Amniotic epithelial cell (primary cell): Measurements from ENCODE around the gene GTF2A2.

Experiments used
- DNase-seq: peaks from one replicate; pipeline ENCODE4 v3.0.0-alpha.2; 2010; ENCODE audit warnings: low read depth

GTF2A2 gene

DNA sequence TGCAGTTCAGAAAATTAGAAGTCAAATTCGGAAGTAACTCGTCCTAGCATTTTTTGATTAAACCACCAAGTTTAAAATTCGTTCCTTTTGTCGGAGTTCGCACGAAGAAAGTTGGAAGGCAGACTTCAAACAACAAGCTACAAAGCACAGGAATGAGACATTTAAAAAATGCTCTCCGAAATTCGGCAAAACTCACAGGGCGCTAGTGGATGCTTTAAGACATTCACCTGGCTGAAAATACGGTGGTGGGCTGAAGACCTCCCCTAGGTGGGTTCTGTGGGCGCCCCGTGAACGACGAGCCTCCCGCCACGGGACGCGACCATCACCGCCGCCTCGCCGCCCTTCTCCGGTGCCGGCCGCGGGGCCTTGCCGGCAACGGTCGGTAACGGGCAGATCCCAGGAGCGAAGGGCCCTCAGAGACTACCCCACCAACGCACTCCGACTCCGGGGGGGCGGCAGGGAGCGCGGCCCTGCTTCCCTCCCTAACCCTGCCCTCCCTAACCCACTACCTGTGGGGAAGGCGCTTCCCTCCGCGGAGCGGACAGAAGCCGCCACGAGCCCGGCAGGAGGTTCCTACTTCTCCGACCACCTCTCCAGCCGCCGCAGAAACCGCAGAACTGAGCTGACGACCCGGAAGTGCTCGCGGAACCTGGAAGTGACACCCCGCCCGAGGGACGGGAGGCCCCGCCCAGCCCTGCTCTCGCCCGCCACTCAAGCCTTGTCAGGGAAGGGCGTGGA is at the start of gene GTF2A2:
Gene GTF2A2 (minus strand): TSS at position 619 of the 738 bp plus-strand sequence. CDS start 5,238 bp downstream, outside the sequence.
- peak; percentile 91 for DNase-seq

GRCh38 chr15:59703979-59704796 is 46.9 kb upstream of the GTF2A2 start:
- DNase-seq = no peak

- no peak for DNase-seq
Measured at GRCh38 chr15:59702351-59702750, 45.0 kb upstream of the GTF2A2 start.

DNA sequence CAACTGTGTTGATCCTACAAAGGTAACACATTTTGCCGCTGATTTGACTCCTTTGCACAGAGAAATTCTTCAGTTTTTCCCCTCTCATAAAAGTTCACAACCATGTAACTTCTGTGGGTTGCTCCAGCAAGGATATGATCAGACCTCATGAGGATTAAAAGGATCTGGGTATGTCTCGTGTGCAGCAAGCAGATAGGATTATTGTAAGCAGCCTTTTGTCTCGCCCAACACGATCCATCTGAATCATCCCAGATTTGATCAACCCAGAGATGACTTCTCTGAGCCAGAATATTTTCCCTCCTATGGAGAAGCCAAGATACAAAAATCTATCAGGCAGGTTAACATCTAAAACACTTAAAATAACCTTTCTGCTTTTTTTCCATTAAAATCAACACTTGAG is 44.6 kb upstream of the GTF2A2 start:
- DNase-seq = peak; percentile 13

GRCh38 chr15:59699810-59700431 is 42.6 kb upstream of the GTF2A2 start:
- peak; percentile 43 for DNase-seq

DNA sequence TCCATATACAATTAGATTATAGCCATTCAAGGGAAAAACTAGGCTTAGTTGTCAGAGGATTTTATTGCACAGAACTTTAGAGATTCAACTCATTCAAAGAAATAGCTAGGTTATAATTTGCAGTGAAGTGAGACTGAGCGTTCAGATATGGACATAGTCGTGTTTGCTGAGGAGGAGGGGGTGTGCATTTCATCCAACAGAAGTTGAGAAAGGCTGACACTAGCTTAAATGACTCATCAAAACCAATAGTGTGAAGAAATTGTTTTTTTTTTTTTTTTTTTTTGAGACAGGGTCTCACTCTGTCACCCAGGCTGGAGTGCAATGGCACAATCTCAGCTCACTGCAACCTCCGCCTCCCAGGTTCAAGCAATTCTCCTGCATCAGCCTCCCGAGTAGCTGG is 40.8 kb upstream of the GTF2A2 start:
- DNase-seq = peak; percentile 14

DNA sequence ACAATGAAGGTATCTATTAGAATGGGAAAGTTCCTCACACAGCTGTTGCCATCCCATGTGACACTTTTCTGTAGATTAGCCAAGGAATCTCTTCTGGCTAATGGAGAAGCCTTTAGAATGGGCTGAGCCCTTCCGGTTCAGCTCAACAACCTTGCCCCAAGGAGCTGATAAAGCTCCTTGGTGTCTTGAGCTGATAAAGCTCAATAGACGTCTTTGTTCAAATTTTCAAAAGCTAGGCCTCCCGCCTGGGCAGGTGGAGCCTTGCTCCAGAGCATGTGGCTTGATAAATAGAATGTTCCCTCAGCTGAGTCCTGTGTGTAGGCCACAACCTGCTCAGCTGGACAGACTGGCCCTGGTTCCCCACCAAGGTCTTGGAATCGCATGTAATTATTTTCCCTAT is 39.0 kb upstream of the GTF2A2 start:
- DNase-seq = no peak

GRCh38 chr15:59694779-59695178 is 37.5 kb upstream of the GTF2A2 start:
- DNase-seq = no peak

DNA sequence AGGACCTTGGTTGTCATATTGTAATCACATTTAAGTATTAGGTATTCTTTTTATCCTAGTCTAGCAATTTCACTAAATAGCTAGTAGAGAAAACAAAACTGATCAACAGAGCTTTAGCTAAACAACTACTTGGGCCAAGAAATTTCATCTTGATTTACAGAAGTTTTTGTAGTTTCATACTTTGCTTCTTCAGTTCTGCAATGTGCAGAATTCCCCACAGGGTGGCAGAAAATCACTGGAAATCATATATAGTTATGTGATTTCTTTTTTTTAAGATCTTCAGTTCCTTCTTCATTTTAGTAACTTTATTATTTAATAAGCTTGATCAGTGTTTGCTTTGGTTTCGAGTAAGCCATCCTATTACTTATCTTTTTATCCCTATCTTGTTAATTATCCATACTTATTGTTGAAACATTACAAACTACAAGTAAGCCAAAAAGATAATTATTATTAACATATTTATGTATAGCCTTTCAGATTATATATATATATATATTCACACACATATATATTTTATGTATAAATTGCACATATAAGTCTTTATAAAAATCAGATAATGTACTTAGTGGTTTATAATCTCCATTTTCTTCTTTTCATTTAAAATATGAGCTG is 34.0 kb upstream of the GTF2A2 start:
- peak; percentile 48 for DNase-seq

- DNase-seq = peak; percentile 66
Measured at GRCh38 chr15:59689626-59690236, 32.4 kb upstream of the GTF2A2 start.

DNA sequence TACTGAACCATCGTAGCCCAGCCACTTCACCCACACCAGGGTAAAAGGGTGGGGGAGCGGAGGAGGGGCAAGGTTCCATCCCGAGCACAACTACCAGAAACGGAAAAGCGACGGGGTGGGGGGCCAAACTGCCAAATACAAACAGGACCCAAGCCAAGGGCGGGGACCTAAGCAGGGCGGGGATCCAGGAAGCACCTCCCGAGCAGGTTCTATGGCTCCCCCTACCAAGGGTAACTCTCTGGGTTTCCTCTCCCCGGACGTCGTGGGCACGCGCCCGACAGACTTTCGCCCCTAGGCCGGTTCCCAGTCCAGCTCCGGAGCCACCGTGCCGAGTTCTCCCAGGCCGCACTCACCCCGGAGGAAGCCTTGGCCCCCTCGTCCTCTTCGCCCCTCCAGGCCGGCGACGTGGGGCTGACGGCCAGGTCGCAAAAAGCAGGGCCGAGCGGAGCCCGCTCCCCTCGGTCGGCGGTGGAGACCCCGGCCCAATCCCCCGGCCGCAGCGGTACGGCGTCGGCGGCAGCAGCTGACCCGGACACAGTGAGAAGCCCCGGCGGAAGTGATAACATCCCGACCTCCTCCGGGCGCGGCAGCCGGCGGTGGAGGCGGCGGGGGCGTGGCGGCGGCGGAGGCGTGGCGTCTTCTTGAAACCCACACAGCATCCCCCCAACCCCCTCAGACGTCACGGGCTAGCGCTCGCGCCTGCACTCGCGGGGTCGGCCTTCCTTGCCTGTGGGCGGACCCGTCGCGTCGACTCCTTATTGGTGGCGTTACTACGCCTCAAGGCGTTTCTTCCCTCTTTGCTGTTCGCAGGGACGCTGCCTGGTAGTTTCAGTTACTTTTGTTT is 31.7 kb upstream of the GTF2A2 start, which contains the start of gene BNIP2:
Gene BNIP2 (minus strand): TSS at position 539 of the 844 bp plus-strand sequence. CDS start 6,863 bp downstream, outside the sequence.
- DNase-seq = peak; percentile 98

DNA sequence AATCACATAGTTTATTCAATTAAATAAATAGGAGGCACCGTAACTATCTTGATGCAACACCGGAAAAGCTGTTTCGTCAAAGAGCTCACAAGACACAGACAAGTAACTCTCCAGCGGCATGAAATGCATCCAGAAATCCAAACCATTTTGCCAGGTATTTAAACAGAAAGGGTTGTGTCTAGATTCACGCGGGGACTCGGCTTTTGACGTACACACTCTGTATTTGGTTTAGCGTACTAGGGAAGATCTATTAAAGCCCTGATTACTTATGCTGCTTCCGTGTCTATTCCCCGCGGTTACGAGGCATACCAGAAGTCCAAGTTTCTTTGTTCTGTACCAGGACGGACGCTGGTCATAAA is 31.1 kb upstream of the GTF2A2 start:
- peak; percentile 78 for DNase-seq

- DNase-seq = peak; percentile 49
Measured at GRCh38 chr15:59687836-59688235, 30.5 kb upstream of the GTF2A2 start.

DNA sequence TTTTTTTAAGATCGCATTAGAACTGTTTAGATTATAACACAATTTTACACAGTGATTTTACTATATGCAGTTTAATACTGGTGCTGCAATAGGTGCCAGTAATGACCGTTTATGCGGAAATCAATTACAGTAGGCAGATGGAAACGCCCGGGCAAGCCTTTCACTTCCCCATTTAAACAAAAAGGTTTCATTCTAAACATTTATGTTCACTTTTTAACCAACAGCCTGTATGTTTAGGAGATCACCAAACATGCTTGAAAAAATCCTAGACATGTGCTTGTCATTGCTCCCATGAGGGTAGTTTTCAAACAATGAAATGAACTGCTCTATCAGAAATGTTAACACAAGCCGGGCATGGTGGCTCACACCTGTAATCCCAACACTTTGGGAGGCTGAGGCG is 29.1 kb upstream of the GTF2A2 start:
- no peak for DNase-seq

GRCh38 chr15:59685737-59686297 is 28.5 kb upstream of the GTF2A2 start:
- peak; percentile 63 for DNase-seq

GRCh38 chr15:59680870-59681269 is 23.6 kb upstream of the GTF2A2 start:
- no peak for DNase-seq

DNA sequence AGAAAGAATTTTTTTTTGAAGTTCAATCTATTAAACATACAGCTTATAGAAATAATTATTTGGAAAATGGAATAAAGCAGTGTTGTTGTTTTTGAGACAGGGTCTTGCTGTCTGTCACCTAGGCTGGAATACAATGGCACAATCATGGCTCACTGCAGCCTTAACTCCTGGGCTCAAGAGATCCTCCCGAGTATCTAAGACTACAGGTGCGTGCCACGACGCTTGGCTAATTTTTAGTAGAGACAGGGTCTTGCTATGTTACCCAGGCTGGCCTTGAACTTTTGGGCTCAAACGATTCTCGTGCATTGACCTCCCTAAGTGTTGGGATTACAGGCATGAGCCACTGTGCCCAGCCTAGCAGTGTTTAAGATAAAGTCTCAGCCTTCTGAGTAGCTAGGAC is 23.0 kb upstream of the GTF2A2 start:
- DNase-seq = no peak

DNA sequence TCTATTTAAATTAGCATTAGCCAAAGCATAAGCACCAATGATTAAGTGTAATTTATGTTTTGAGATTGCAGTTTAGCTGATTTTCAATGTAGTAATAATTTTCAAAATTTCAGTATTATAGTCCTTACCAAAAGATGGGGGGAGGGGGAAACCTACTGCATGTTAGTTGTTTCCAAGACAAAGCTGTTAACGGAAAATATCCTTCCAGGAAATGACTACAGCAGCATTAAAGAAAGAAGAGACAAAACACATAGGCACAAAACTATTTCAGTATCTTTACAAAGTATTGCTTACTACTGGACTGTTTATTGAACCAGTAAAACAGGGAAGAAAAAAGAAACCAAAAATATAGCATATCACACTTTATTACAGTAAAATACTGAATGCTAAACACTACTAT is 21.3 kb upstream of the GTF2A2 start:
- no peak for DNase-seq

- no peak for DNase-seq
Measured at GRCh38 chr15:59678172-59678571, 20.9 kb upstream of the GTF2A2 start.

DNA sequence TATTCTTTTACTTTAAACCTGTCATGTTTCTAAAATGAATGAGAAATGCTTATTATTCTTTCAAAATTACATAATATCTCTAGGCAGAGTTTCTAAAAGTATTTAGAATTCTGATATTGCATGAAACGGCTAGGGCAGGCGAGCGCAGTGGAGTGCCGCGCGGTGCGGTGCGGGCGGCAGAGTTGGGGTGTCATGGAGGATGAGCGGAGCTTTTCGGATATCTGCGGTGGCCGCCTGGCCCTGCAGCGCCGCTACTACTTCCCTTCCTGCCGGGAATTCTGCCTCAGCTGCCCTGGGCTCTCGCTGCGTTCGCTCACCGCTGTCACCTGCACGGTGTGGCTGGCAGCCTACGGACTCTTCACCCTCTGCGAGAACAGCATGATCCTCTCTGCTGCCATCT is 19.2 kb upstream of the GTF2A2 start:
- DNase-seq = no peak
